T1000 (cell line): Measurements from ENCODE around the gene APOE.
"Not testable (repeated sequence)": the region's sequence is repeated elsewhere in the genome, so short reads cannot be mapped to it uniquely, and the experiment has no call there.

Experiments
- DNase-seq: peaks from one replicate; lab custom pipeline; 2025; ENCODE audit warnings: mixed read lengths; lab: John Stamatoyannopoulos, UW

The APOE gene

GRCh38 chr19:44905437-44906160, at the start of gene APOE:
TSS of gene APOE (plus strand) at chr19:44905796. CDS start at chr19:44906625, 829 bp downstream.
- no peak for DNase-seq

GRCh38 chr19:44856421-44857083, 49.0 kb upstream of the APOE start:
- no peak for DNase-seq

GRCh38 chr19:44857837-44858236, 47.8 kb upstream of the APOE start:
- DNase-seq: no peak

GRCh38 chr19:44861576-44861975, 44.0 kb upstream of the APOE start:
- DNase-seq: not testable (repeated sequence)

- DNase-seq: no peak
Measured at GRCh38 chr19:44863990-44864389, 41.6 kb upstream of the APOE start.

GRCh38 chr19:44865196-44865767, 40.3 kb upstream of the APOE start:
- no peak for DNase-seq

- DNase-seq: no peak
Measured at GRCh38 chr19:44866664-44867063, 38.9 kb upstream of the APOE start.

GRCh38 chr19:44867578-44867977, 38.0 kb upstream of the APOE start:
- no peak for DNase-seq

- no peak for DNase-seq
Measured at GRCh38 chr19:44869733-44870470, 35.7 kb upstream of the APOE start.

- no peak for DNase-seq
Measured at GRCh38 chr19:44871809-44872208, 33.8 kb upstream of the APOE start.

- DNase-seq: no peak
Measured at GRCh38 chr19:44872661-44873060, 32.9 kb upstream of the APOE start.

- no peak for DNase-seq
Measured at GRCh38 chr19:44874317-44874716, 31.3 kb upstream of the APOE start.

- no peak for DNase-seq
Measured at GRCh38 chr19:44875666-44876451, 29.7 kb upstream of the APOE start.

GRCh38 chr19:44876930-44877535, 28.6 kb upstream of the APOE start:
- no peak for DNase-seq

- DNase-seq: no peak
Measured at GRCh38 chr19:44878120-44878865, 27.3 kb upstream of the APOE start.

GRCh38 chr19:44879309-44880065, 26.1 kb upstream of the APOE start:
- no peak for DNase-seq

GRCh38 chr19:44882063-44882462, 23.5 kb upstream of the APOE start:
- no peak for DNase-seq

GRCh38 chr19:44882619-44883397, 22.8 kb upstream of the APOE start:
- not testable (repeated sequence) for DNase-seq

GRCh38 chr19:44883922-44884321, 21.7 kb upstream of the APOE start:
- DNase-seq: no peak
